Heart right ventricle (tissue), 16 donors: ENCODE measurements around the gene COPB2. TPM values are rescaled to one million over a fixed set of nuclear protein-coding genes. Genes with fewer than 3 reads are reported as not detected.
A peak's percentile ranks its signal among the peaks of the same experiment; 100 is the strongest.
"Not testable (repeated sequence)": the region's sequence is repeated elsewhere in the genome, so short reads cannot be mapped to it uniquely, and the experiment has no call there.

Source experiments
- ATAC-seq, 8 donors: fragments of 200-7000 bp; cut with Tn5 transposase; one replicate each; pipeline ENCODE4 v1.9.1; 2020; ENCODE audit warnings: mild to moderate bottlenecking in 8 of 8, moderate library complexity in 8 of 8, moderate number of reproducible peaks in 1 of 8
- DNase-seq, 2 donors: peaks; one replicate each; pipeline ENCODE4 v3.0.0-alpha.2; 2020
- H3K27ac ChIP-seq, 10 donors: fragments of 200-600 bp; sonication (generic) in 2 of 10; one replicate each; pipeline versions ENCODE4 v1.5.0 to v1.8.0; 2020 to 2022; ENCODE audit warnings: mild to moderate bottlenecking in 3 of 10
- H3K27me3 ChIP-seq, 7 donors: fragments of 200-600 bp; one replicate each; pipeline ENCODE4 v1.8.0; 2021 to 2022; ENCODE audit warnings: mild to moderate bottlenecking in 2 of 7
- H3K36me3 ChIP-seq, 9 donors: fragments of 200-600 bp; sonication (generic) in 1 of 9; one replicate each; pipeline versions ENCODE4 v1.5.0 to v1.8.0; 2020 to 2022; ENCODE audit warnings: mild to moderate bottlenecking in 2 of 9
- H3K4me1 ChIP-seq, 9 donors: fragments of 200-600 bp; sonication (generic) in 1 of 9; one replicate each; pipeline versions ENCODE4 v1.5.0 to v1.8.0; 2020 to 2022; ENCODE audit warnings: mild to moderate bottlenecking in 4 of 9
- H3K4me3 ChIP-seq, 10 donors: fragments of 200-600 bp; sonication (generic) in 2 of 10; one replicate each; pipeline versions ENCODE4 v1.5.0 to v1.8.0; 2020 to 2022; ENCODE audit warnings: mild to moderate bottlenecking in 7 of 10, moderate library complexity in 2 of 10
- H3K9me3 ChIP-seq, 11 donors: fragments of 200-600 bp in 10 of 11; sonication (generic) in 2 of 11; one replicate each; pipeline versions ENCODE4 v1.5.0 to v1.8.0; 2013 to 2022; ENCODE audit warnings: mild to moderate bottlenecking in 2 of 11, control low read depth in 1 of 11, moderate library complexity in 1 of 11
- WGBS, 2 donors: extraction: QIAGEN DNeasy Blood & Tissue Kit; methylation state at CpG; one replicate each; pipeline ENCODE4 v1.1.7; 2013; ENCODE audit warnings: inconsistent platforms in 1 of 2; 5-methylcytosine and 5-hydroxymethylcytosine counted together
- intact Hi-C, 10 donors: fragments of 100-400 bp; cut with DNase I; formaldehyde crosslinking; loops; one replicate each; pipeline versions ENCODE4 v1.11.1 to v1.14.2; 2022
- polyA plus RNA-seq, 2 donors: library from polyadenylated mRNA; stranded (reverse); fragments of 200-250 nt; gene quantifications; one replicate each; pipeline ENCODE4 v1.2.3, GENCODE V29; 2013
- total RNA-seq, 10 donors: library from RNA; stranded (reverse); fragmentation: NEBNext Ultra II Directional in 3 of 10; extraction: Animal tissue kit (Norgen Biotek cat#: 25700) in 3 of 10; gene quantifications; one replicate each; pipeline versions ENCODE4 v1.2.1 to v1.2.4, GENCODE V29; 2021 to 2023
- TF ChIP-seq, protein P1 (sequence below), 9 donors: fragments of 200-600 bp; sonication (generic) in 2 of 9; IDR thresholded peaks; one replicate each; pipeline versions ENCODE4 v1.5.0 to v1.8.0; 2021 to 2022; ENCODE audit warnings: antibody characterized with exemption in 9 of 9, mild to moderate bottlenecking in 5 of 9, moderate library complexity in 1 of 9
- donor health status: Arrhythmogenic right ventricular cardiomyopathy.
- donor health status: ischemic (EF 13 %, LVEDD 7.1; RV severe dilation, severe dysfunction).
- donor health status: healthy with polysubstance abuse.
- donor health status: DM: no; HTN: yes; CAD: no.
- donor health status: DM: no; HTN: no; CAD: no.
- donor health status: ischemic (EF 25% LVEDD 6.9; RV normal size, moderate dysfunction).
- donor health status: ischemic (EF 25% LVEDD 5.7; RV mildly dilated, moderate dysfunction).
- donor health status: healthy.
- donor health status: DM: yes; HTN: yes; CAD: no.
- donor health status: Ischemic cardiomyopathy.
- donor health status: ischemic (EF 35%, LVEDD 5.7; RV mildly dilated, moderate dysfunction).
- donor health status: nonischemic (EF 11% LVEDD 7.7; RV severe dilation, severe dysfunction).
- donor health status: DM: yes; HTN: yes; CAD: no.
- donor health status: PGD.
- donor health status: ischemic (EF 29% LVEDD 5.4; RV normal size, mild dysfunction).
- donor health status: nonischemic (EF 23%, LVEDD 6.1; RV moderate dilation, normal function).

Gene COPB2
- total and polyA plus RNA-seq, 12 donors = 15.4 to 79.7 (median 65.2) TPM

DNA sequence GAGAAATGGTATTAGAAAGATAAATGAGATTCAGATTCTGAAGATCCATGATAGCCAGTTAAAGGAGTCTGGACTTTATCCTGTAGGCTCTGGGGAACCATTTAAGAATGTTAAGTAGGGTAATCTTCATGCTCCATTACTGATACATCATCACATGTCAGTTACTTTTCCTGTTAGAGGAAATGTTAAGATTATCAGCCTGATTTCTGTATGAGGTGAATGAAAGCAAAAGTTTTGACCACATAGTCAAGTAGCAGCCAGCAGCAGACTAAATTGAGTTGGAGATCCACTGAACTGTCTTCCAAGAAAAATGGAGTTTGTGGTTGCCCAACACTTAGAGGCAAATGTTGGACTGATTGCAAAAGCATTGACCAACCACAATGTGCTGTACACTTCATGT is 4.7 kb upstream of the COPB2 start:
- peaks cover 0 to 2% (median 0%) of the 10 kb centered on the region in 9 donors for H3K36me3 ChIP-seq
- no peak overlapping the region for H3K4me3 ChIP-seq
- H3K27me3 ChIP-seq = no peaks in the 10 kb centered on the region
- intact Hi-C loops = no loop called here
- no peaks in the 10 kb centered on the region for H3K9me3 ChIP-seq
- DNase-seq = no peak
- H3K27ac ChIP-seq = peak overlapping the region in 2 of 10 donors; percentile 6 to 16
- H3K4me1 ChIP-seq = peaks cover 0 to 41% (median 15%) of the 10 kb centered on the region in 9 donors
- TF ChIP-seq, protein P1, sequence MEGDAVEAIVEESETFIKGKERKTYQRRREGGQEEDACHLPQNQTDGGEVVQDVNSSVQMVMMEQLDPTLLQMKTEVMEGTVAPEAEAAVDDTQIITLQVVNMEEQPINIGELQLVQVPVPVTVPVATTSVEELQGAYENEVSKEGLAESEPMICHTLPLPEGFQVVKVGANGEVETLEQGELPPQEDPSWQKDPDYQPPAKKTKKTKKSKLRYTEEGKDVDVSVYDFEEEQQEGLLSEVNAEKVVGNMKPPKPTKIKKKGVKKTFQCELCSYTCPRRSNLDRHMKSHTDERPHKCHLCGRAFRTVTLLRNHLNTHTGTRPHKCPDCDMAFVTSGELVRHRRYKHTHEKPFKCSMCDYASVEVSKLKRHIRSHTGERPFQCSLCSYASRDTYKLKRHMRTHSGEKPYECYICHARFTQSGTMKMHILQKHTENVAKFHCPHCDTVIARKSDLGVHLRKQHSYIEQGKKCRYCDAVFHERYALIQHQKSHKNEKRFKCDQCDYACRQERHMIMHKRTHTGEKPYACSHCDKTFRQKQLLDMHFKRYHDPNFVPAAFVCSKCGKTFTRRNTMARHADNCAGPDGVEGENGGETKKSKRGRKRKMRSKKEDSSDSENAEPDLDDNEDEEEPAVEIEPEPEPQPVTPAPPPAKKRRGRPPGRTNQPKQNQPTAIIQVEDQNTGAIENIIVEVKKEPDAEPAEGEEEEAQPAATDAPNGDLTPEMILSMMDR (IDR thresholded peaks at IDR 0.05) = no peak
- ATAC-seq = no peak

DNA sequence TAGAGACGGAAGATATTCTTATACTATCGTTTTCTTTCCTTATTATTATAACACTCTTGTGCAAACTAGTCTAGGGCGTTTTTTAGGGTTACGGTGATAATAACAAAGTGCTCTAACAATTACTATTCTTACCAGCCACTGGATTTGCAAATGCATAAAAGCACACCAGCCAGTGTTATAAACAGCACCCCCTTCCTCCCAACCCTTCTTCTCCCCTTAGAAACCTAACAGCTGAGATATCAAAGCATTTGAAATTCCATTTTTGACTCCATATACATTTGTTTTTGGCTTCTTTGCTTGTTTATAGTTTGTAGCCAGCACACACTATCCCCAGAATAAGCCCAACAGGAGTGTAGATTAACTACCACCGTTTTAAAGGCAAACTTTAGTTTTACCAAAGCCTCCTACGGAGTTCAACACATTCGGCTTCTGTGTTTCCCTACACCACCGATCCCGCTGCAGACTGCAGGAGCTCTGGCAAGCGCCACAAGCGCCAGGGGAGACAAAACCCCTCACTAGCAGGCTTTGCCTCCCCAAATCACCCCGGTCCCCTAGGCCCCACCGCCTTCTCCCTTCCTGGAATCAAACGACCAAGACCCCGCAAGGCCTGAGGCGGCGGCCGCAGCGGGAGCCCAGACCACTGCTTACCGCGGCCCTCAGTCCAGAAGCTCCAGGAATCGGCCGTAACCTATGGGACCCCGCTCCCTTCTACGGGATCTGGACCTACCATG is 461 bp downstream of the COPB2 start:
- intact Hi-C loops = loop anchor here in 3 of 10 donors (5.0 kb wide), 1 partner anchor 37 kb away; no protein-coding TSS in a partner anchor
- 2 to 3% methylated on average over 23 to 25 of the region's 25 CpGs for WGBS, 2 donors

DNA sequence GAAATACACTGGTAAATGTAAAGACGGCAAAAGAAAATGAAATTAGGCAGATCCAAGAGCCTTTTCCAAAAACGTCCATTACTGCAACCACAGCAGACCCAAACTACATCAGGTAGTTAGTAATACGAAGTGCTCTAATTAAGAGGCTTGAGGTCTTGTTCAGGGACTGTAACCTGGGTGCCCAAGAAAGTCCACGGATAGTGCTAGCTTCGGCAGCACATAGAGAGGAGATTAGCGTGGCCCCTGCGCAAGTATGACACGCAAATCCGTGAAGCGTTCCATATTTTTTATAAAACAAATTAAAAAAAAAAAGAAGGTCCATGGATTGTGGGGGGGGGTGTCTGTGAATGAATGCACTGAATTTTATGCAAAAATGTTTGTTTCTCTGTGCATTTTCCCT is 1.4 kb downstream of the COPB2 start:
- H3K27me3 ChIP-seq = no peaks in the 10 kb centered on the region
- WGBS, 2 donors = 78 to 83% methylated on average over 10 of the region's 10 CpGs
- H3K9me3 ChIP-seq = no peaks in the 10 kb centered on the region
- H3K36me3 ChIP-seq = peaks cover 0 to 18% (median under 1%) of the 10 kb centered on the region in 9 donors
- H3K4me1 ChIP-seq = peaks cover 0 to 78% (median 48%) of the 10 kb centered on the region in 9 donors
- ATAC-seq (no peak), DNase-seq (no peak)
- intact Hi-C loops = loop anchor here in 3 of 10 donors (5.0 kb wide), 1 partner anchor 36 kb away; no protein-coding TSS in a partner anchor
- H3K27ac ChIP-seq = no peak overlapping the region
- H3K4me3 ChIP-seq = peak overlapping the region in 9 of 10 donors; percentile 77 to 99 (median 84)
- TF ChIP-seq, protein P1 (IDR thresholded peaks at IDR 0.05) = no peak

More for the DNA sequence above, 461 bp downstream of the COPB2 start:
- H3K36me3 ChIP-seq = peaks cover 0 to 13% (median 0%) of the 10 kb centered on the region in 9 donors
- peak overlapping the region; percentile 77 to 99 (median 84) for H3K4me3 ChIP-seq
- peaks cover 0 to 83% (median 48%) of the 10 kb centered on the region in 9 donors for H3K4me1 ChIP-seq
- peak overlapping the region; percentile 78 to 97 (median 94) for H3K27ac ChIP-seq
- ATAC-seq = peak in 4 of 8 donors; percentile 10 to 30 (median 18)
- H3K9me3 ChIP-seq = no peaks in the 10 kb centered on the region
- no peak for DNase-seq
- H3K27me3 ChIP-seq = no peaks in the 10 kb centered on the region
- TF ChIP-seq, protein P1 (IDR thresholded peaks at IDR 0.05) = no peak

DNA sequence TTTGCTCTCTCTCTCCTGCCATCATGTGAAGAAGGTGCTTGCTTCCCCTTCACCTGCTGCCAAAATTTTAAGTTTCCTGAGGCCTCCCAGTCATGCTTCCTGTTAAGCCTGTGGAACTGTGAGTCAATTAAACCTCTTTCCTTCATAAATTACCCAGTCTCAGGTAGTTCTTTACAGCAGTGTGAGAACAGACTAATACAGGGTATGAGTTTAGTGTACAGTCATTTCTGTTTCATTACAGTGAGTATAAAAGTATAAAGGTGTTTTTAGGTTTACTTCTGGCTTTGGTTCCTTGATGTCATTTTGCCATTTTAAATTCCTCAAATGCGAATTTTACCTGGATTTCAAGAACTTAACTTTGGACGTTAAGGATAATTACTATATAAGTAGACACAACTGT is 7.2 kb downstream of the COPB2 start:
- WGBS, 2 donors = 66 to 93% methylated on average over 2 of the region's 2 CpGs
- DNase-seq, intact Hi-C loops: not testable (repeated sequence)

DNA sequence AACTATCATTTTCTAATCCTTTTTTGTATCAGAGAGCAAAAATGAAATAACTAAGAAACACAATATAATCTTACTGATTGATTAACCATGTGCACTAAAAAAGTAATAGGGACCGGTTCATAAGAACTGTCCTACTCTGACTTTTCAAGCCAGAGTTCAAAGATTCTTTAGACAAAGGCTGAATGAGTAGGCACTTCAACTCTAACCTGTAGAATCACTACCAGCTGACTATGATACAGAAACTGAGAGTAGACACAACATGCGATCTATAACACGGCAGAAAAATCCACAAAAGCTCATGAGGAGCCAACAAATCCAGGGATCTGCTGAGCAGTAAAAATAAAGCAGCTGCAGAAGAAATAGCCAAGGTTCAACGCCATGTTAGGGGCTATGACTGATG is 8.9 kb downstream of the COPB2 start:
- no peak overlapping the region for H3K27ac ChIP-seq
- H3K36me3 ChIP-seq = peaks cover 0 to 94% (median 41%) of the 10 kb centered on the region in 9 donors
- ATAC-seq (no peak), DNase-seq (no peak)
- intact Hi-C loops = no loop called here
- TF ChIP-seq, protein P1 (IDR thresholded peaks at IDR 0.05) = no peak
- 91 to 92% methylated on average over 4 of the region's 4 CpGs for WGBS, 2 donors
- H3K9me3 ChIP-seq = no peaks in the 10 kb centered on the region
- H3K27me3 ChIP-seq = no peaks in the 10 kb centered on the region
- H3K4me1 ChIP-seq = peaks cover 0 to 25% (median 9%) of the 10 kb centered on the region in 9 donors
- H3K4me3 ChIP-seq = no peak overlapping the region

More for the DNA sequence above, 7.2 kb downstream of the COPB2 start:
- H3K4me3 ChIP-seq, H3K27me3 ChIP-seq, ATAC-seq, H3K27ac ChIP-seq, H3K9me3 ChIP-seq: not testable (repeated sequence)
- Histone ChIP-seq H3K4me1 (peaks cover 0 to 43% (median 25%) of the 10 kb centered on the region in 9 donors), H3K36me3 (peaks cover 0 to 76% (median 24%) of the 10 kb centered on the region in 9 donors)
